ENCODE results near the gene FRAS1. TPM values are rescaled to one million over a fixed set of nuclear protein-coding genes. Genes with fewer than 3 reads are reported as not detected.

FRAS1 gene
- total and polyA plus RNA-seq, 8 donors: 4.7 to 21.5 (median 14.7) TPM

DNA sequence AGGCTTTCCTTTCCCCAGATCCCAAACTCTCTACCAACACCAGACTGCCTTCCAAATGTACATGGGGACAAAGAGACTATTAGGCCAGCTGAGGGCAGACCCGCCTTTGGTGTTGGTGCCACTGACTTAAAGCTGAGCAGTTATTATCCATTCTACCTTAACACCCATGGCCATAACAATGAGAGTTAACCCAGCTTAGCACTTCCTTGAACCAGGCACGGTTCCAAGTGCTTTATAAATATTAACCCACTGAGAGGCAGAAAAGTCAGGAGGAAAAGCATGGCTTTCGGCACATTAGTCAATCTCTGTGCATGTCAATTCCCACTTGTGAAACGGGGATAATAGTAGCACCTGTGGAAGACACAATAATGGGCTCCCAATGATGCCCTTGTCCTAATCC, 251.4 kb downstream of the FRAS1 start:
- no peak for ATAC-seq
- Histone ChIP-seq H3K27ac (no peak overlapping the region), H3K4me1 (no peaks in the 10 kb centered on the region), H3K4me3 (no peak overlapping the region), H3K36me3 (no peaks in the 10 kb centered on the region), H3K27me3 (no peaks in the 10 kb centered on the region), H3K9me3 (no peaks in the 10 kb centered on the region)
- intact Hi-C loops (cut with DNase I): no loop called here
- no peak for DNase-seq
- no peak for TF ChIP-seq CTCF (IDR thresholded peaks at IDR 0.05)
- no peak for FAIRE-seq
- 50 to 60% methylated on average over 4 of the region's 4 CpGs for WGBS, 2 donors

- Histone ChIP-seq H3K4me1 (no peaks in the 10 kb centered on the region), H3K27ac (no peak overlapping the region), H3K36me3 (no peaks in the 10 kb centered on the region), H3K9me3 (no peaks in the 10 kb centered on the region), H3K27me3 (no peaks in the 10 kb centered on the region), H3K4me3 (no peak overlapping the region)
- TF ChIP-seq CTCF (IDR thresholded peaks at IDR 0.05): no peak
- DNase-seq (no peak), FAIRE-seq (no peak), ATAC-seq (no peak)
- 92 to 96% methylated on average over 2 of the region's 2 CpGs for WGBS, 2 donors
- intact Hi-C loops (cut with DNase I): no loop called here
Observed at GRCh38 chr4:78309352-78309751, 252.2 kb downstream of the FRAS1 start.

DNA sequence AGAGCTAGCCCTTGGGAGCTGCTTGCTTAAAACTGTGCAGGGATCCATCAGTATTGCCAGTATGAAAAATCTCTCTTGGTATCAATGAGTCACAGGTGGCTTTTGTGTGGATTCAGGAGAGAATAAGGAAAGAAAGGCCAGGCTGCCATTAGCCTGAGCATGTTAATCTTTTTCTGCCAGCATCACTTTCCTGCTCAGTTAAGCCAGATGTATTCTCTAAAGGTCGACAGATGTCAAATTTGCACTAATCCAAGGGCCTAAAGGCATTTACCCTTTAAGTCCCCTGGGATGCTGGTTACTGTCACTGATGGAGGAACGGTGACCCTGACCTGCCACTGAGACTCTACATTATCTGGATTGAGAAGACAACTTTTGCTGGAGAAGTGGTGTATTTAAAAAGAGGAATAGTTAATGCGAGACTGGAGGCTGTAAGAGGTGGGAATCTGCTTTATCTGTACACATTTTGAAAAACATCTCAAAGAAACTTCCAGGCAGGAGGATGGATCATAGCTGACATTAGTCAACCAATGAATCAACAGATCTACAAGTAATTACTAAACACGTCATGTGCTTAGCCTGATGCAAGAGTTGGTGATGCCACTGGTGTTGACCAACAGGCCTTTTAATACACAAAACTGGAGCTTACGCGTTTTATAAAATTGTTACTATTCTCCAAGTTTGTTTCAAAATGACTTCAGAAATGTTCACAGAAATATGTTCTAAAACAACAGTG, 253.1 kb downstream of the FRAS1 start:
- H3K27me3 ChIP-seq: no peaks in the 10 kb centered on the region
- no peaks in the 10 kb centered on the region for H3K4me1 ChIP-seq
- 68 to 83% methylated on average over 6 of the region's 6 CpGs for WGBS, 2 donors
- DNase-seq (no peak), ATAC-seq (peak in 1 of 4 donors; percentile 14), FAIRE-seq (no peak)
- intact Hi-C loops (cut with DNase I): no loop called here
- H3K27ac ChIP-seq: no peak overlapping the region
- no peak overlapping the region for H3K4me3 ChIP-seq
- no peak for TF ChIP-seq CTCF (IDR thresholded peaks at IDR 0.05)
- H3K9me3 ChIP-seq: no peaks in the 10 kb centered on the region
- no peaks in the 10 kb centered on the region for H3K36me3 ChIP-seq

- intact Hi-C loops (cut with DNase I): no loop called here
- Histone ChIP-seq H3K4me3 (no peak overlapping the region), H3K9me3 (no peaks in the 10 kb centered on the region), H3K27ac (no peak overlapping the region), H3K27me3 (no peaks in the 10 kb centered on the region), H3K36me3 (no peaks in the 10 kb centered on the region), H3K4me1 (no peaks in the 10 kb centered on the region)
- FAIRE-seq (no peak), ATAC-seq (peak in 1 of 4 donors; percentile 44), DNase-seq (no peak)
- no peak for TF ChIP-seq CTCF (IDR thresholded peaks at IDR 0.05)
- 46 to 63% methylated on average over 6 of the region's 6 CpGs for WGBS, 2 donors
Observed at GRCh38 chr4:78310740-78311115, 253.6 kb downstream of the FRAS1 start.

- Histone ChIP-seq H3K4me3 (no peak overlapping the region), H3K9me3 (no peaks in the 10 kb centered on the region), H3K4me1 (no peaks in the 10 kb centered on the region), H3K27ac (no peak overlapping the region), H3K27me3 (no peaks in the 10 kb centered on the region), H3K36me3 (no peaks in the 10 kb centered on the region)
- ATAC-seq: no peak
- 72 to 79% methylated on average over 4 of the region's 4 CpGs for WGBS, 2 donors
- no peak for DNase-seq
- TF ChIP-seq CTCF (IDR thresholded peaks at IDR 0.05): no peak
- intact Hi-C loops (cut with DNase I): no loop called here
- FAIRE-seq: no peak
Observed at GRCh38 chr4:78311306-78311705, 254.2 kb downstream of the FRAS1 start.

Measured in pancreas (tissue), 10 donors.